NB4 (cell line): ENCODE data around the gene PGPEP1.

Experiments used
- CTCF ChIP-seq: IDR thresholded peaks from one replicate; pipeline ENCODE4 v1.5.1; 2012; ENCODE audit warnings: low read depth, low read length
- POLR2A ChIP-seq: IDR thresholded peaks from 2 replicates; pipeline ENCODE4 v1.6.1; 2011; ENCODE audit warnings: mild to moderate bottlenecking; ENCODE audit not compliant: insufficient read length; ENCODE audit errors: extremely low read depth
- TF ChIP-seq, protein P1 (sequence below): IDR thresholded peaks from 2 replicates; pipeline ENCODE4 v1.6.1; 2011; ENCODE audit warnings: low read depth, low read length

GRCh38 chr19:18301718-18302111, 38.7 kb upstream of the PGPEP1 start:
- TF ChIP-seq CTCF (no peak), POLR2A (no peak)
- TF ChIP-seq, protein P1, sequence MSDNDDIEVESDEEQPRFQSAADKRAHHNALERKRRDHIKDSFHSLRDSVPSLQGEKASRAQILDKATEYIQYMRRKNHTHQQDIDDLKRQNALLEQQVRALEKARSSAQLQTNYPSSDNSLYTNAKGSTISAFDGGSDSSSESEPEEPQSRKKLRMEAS = no peak
